ES-I3 (cell line): ENCODE results near the gene CUEDC2.
A peak's percentile ranks its signal among the peaks of the same experiment; 100 is the strongest.

Experiments
- H3K36me3 ChIP-seq: 2 replicates; pipeline ENCODE4 v1.6.1; 2013; ENCODE audit warnings: mild to moderate bottlenecking, low read length, control low read depth, moderate library complexity; ENCODE audit not compliant: insufficient read depth
- H3K4me1 ChIP-seq: 2 replicates; pipeline ENCODE4 v1.6.1; 2013; ENCODE audit warnings: mild to moderate bottlenecking, control low read depth, low read length; ENCODE audit not compliant: insufficient read depth
- H3K9ac ChIP-seq: 2 replicates; pipeline ENCODE4 v1.6.1; 2013; ENCODE audit warnings: low read depth, mild to moderate bottlenecking, low read length, moderate library complexity
- H3K9me3 ChIP-seq: 2 replicates; pipeline ENCODE4 v1.6.1; 2013; ENCODE audit warnings: mild to moderate bottlenecking, low read length, moderate library complexity; ENCODE audit not compliant: control insufficient read depth, insufficient read depth

CUEDC2 gene

GRCh38 chr10:102424145-102424544, 8.2 kb downstream of the CUEDC2 start:
- no peaks in the 10 kb centered on the region for H3K9me3 ChIP-seq
- no peaks in the 10 kb centered on the region for H3K4me1 ChIP-seq
- no peak overlapping the region for H3K9ac ChIP-seq
- peaks cover 3% of the 10 kb centered on the region; the same call in 1 of the 2 replicates for H3K36me3 ChIP-seq

GRCh38 chr10:102423372-102423968, 8.9 kb downstream of the CUEDC2 start:
- Histone ChIP-seq H3K36me3 (peaks cover 3% of the 10 kb centered on the region; the same call in 1 of the 2 replicates), H3K9me3 (no peaks in the 10 kb centered on the region), H3K4me1 (no peaks in the 10 kb centered on the region), H3K9ac (no peak overlapping the region)

- Histone ChIP-seq H3K9me3 (no peaks in the 10 kb centered on the region), H3K4me1 (no peaks in the 10 kb centered on the region), H3K36me3 (peaks cover 3% of the 10 kb centered on the region; the same call in 1 of the 2 replicates), H3K9ac (peak overlapping the region; percentile 88; the same call in 1 of the 2 replicates)
Measured at GRCh38 chr10:102422545-102423129, 9.7 kb downstream of the CUEDC2 start.

- Histone ChIP-seq H3K9me3 (no peaks in the 10 kb centered on the region), H3K4me1 (no peaks in the 10 kb centered on the region), H3K36me3 (peaks cover 3% of the 10 kb centered on the region; the same call in 1 of the 2 replicates), H3K9ac (peak overlapping the region; percentile 88)
Measured at GRCh38 chr10:102421757-102422512, 10.4 kb downstream of the CUEDC2 start.

GRCh38 chr10:102421507-102421756, 10.9 kb downstream of the CUEDC2 start:
- no peaks in the 10 kb centered on the region for H3K4me1 ChIP-seq
- peak overlapping the region; percentile 88 for H3K9ac ChIP-seq
- H3K9me3 ChIP-seq = no peaks in the 10 kb centered on the region
- peaks cover 3% of the 10 kb centered on the region; the same call in 1 of the 2 replicates for H3K36me3 ChIP-seq

- peaks cover 3% of the 10 kb centered on the region; the same call in 1 of the 2 replicates for H3K36me3 ChIP-seq
Measured at GRCh38 chr10:102420714-102421506, 11.5 kb downstream of the CUEDC2 start, which contains the start of gene FBXL15. TSS of gene FBXL15 (plus strand) at chr10:102420836. CDS start at chr10:102421130, 294 bp downstream.

GRCh38 chr10:102420181-102420713, 12.1 kb downstream of the CUEDC2 start:
- no peaks in the 10 kb centered on the region for H3K9me3 ChIP-seq
- H3K36me3 ChIP-seq = peaks cover 3% of the 10 kb centered on the region; the same call in 1 of the 2 replicates
- peaks cover 3% of the 10 kb centered on the region; the same call in 1 of the 2 replicates for H3K4me1 ChIP-seq
- H3K9ac ChIP-seq = peak overlapping the region; percentile 88

More at GRCh38 chr10:102420714-102421506, 11.5 kb downstream of the CUEDC2 start, which contains the start of gene FBXL15:
- peak within 1 kb of the TSS; percentile 88 for H3K9ac ChIP-seq
- H3K4me1 ChIP-seq = peaks cover 3% of the 10 kb centered on the region; the same call in 1 of the 2 replicates
- no peaks in the 10 kb centered on the region for H3K9me3 ChIP-seq

- peaks cover 2% of the 10 kb centered on the region; the same call in 1 of the 2 replicates for H3K36me3 ChIP-seq
- no peaks in the 10 kb centered on the region for H3K9me3 ChIP-seq
- H3K4me1 ChIP-seq = peaks cover 3% of the 10 kb centered on the region; the same call in 1 of the 2 replicates
- peak overlapping the region; percentile 88; the same call in 1 of the 2 replicates for H3K9ac ChIP-seq
Measured at GRCh38 chr10:102419269-102420180, 12.8 kb downstream of the CUEDC2 start.

- Histone ChIP-seq H3K36me3 (no peaks in the 10 kb centered on the region), H3K4me1 (peaks cover 3% of the 10 kb centered on the region; the same call in 1 of the 2 replicates), H3K9ac (peak within 1 kb of the TSS; percentile 88; the same call in 1 of the 2 replicates), H3K9me3 (no peaks in the 10 kb centered on the region)
Measured at GRCh38 chr10:102418622-102419268, 13.6 kb downstream of the CUEDC2 start, which contains the start of gene PSD. TSS of gene PSD (minus strand) at chr10:102418785. CDS start at chr10:102417038, 1,747 bp downstream.

GRCh38 chr10:102416695-102417094, 15.7 kb downstream of the CUEDC2 start:
- Histone ChIP-seq H3K4me1 (peaks cover 9% of the 10 kb centered on the region), H3K36me3 (no peaks in the 10 kb centered on the region), H3K9me3 (no peaks in the 10 kb centered on the region), H3K9ac (no peak overlapping the region)

- H3K9ac ChIP-seq = no peak overlapping the region
- no peaks in the 10 kb centered on the region for H3K9me3 ChIP-seq
- H3K36me3 ChIP-seq = no peaks in the 10 kb centered on the region
- peaks cover 12% of the 10 kb centered on the region for H3K4me1 ChIP-seq
Measured at GRCh38 chr10:102416283-102416682, 16.1 kb downstream of the CUEDC2 start.

GRCh38 chr10:102414749-102415148, 17.6 kb downstream of the CUEDC2 start:
- H3K9me3 ChIP-seq = no peaks in the 10 kb centered on the region
- no peak overlapping the region for H3K9ac ChIP-seq
- no peaks in the 10 kb centered on the region for H3K36me3 ChIP-seq
- H3K4me1 ChIP-seq = peaks cover 21% of the 10 kb centered on the region
